HG02970 (cell line): ENCODE data around the gene MITD1.
A peak's percentile ranks its signal among the peaks of the same experiment; 100 is the strongest.
"Not testable (repeated sequence)": the region's sequence is repeated elsewhere in the genome, so short reads cannot be mapped to it uniquely, and the experiment has no call there.

Experiments
- ATAC-seq: cut with Tn5 transposase; IDR thresholded peaks from one replicate; pipeline ENCODE4 v1.9.1; 2021; ENCODE audit warnings: mild to moderate bottlenecking, moderate library complexity, moderate number of reproducible peaks; ENCODE audit not compliant: unreplicated experiment, low FRiP score

The MITD1 gene

GRCh38 chr2:99156891-99157290 is 24.0 kb downstream of the MITD1 start:
- no peak for ATAC-seq

- ATAC-seq, result peak; percentile 95
Observed at GRCh38 chr2:99154643-99155536, 26.0 kb downstream of the MITD1 start, which contains the start of the genes LIPT1 and TSGA10. Gene LIPT1, plus strand, starts transcription at chr2:99154967. Its CDS starts 6,991 bp downstream, at chr2:99161958. Gene TSGA10, minus strand, starts transcription at chr2:99154942. Its CDS starts 45,503 bp downstream, at chr2:99109439.

- ATAC-seq, result no peak
Observed at GRCh38 chr2:99153921-99154604, 26.8 kb downstream of the MITD1 start.

- ATAC-seq, result no peak
Observed at GRCh38 chr2:99152199-99152895, 28.5 kb downstream of the MITD1 start.

GRCh38 chr2:99150706-99151105 is 30.2 kb downstream of the MITD1 start:
- ATAC-seq, result no peak

- peak; percentile 87 for ATAC-seq
Observed at GRCh38 chr2:99141110-99142108, 39.4 kb downstream of the MITD1 start, which contains the start of gene C2orf15. Gene C2orf15, plus strand, starts transcription at chr2:99141707. Its CDS starts 8,852 bp downstream, at chr2:99150559.

- ATAC-seq, result peak; percentile 33
Observed at GRCh38 chr2:99140860-99141109, 40.1 kb downstream of the MITD1 start.

GRCh38 chr2:99140056-99140859 is 40.6 kb downstream of the MITD1 start:
- ATAC-seq, result no peak

GRCh38 chr2:99139003-99139402 is 41.9 kb downstream of the MITD1 start:
- ATAC-seq, result no peak

GRCh38 chr2:99135044-99135556 is 45.8 kb downstream of the MITD1 start:
- not testable (repeated sequence) for ATAC-seq

GRCh38 chr2:99127981-99128380 is 52.9 kb downstream of the MITD1 start:
- no peak for ATAC-seq
